IMR-90 (cell line): ENCODE measurements around the gene SLC6A6. TPM values are rescaled to one million over a fixed set of nuclear protein-coding genes. Genes with fewer than 3 reads are reported as not detected.

Experiments used
- ATAC-seq: fragments of 200-7000 bp; cut with Tn5 transposase; 2 replicates; pipeline ENCODE4 v1.9.1; 2020; ENCODE audit warnings: low read depth, mild to moderate bottlenecking, moderate library complexity
- BruUV-seq: library from RNA; stranded (reverse); fragments of 400-500 nt; replicated peaks from 2 replicates; lab custom pipeline; 2021; lab: Mats Ljungman, UMichigan
- CTCF ChIA-PET: fragments of 300-600 bp; formaldehyde crosslinking; extraction: SDS; loops from one replicate; lab custom pipeline; 2021; ENCODE audit warnings: antibody characterized with exemption; lab: Yijun Ruan, JAX
- POLR2A ChIA-PET: fragments of 300-600 bp; sonication (Branson Sonifier 250); formaldehyde crosslinking; loops from one replicate; lab custom pipeline; 2022; ENCODE audit warnings: antibody characterized with exemption; ENCODE audit not compliant: unreplicated experiment; lab: Charles Lee
- DNase-seq: peaks from one replicate; pipeline ENCODE4 v3.0.0; 2013
- H2AFZ ChIP-seq: replicated peaks from 2 replicates; pipeline ENCODE3; 2013; ENCODE audit warnings: low read length, mild to moderate bottlenecking; ENCODE audit not compliant: poor library complexity
- H2AK5ac ChIP-seq: 2 replicates; pipeline ENCODE4 v1.6.1; 2013; ENCODE audit warnings: low read depth, low read length, inconsistent platforms
- H2AK9ac ChIP-seq: replicated peaks from 2 replicates; pipeline ENCODE3; 2013; ENCODE audit warnings: mild to moderate bottlenecking, low read depth, low read length, moderate library complexity; ENCODE audit not compliant: poor library complexity
- H2BK120ac ChIP-seq: 2 replicates; pipeline ENCODE4 v1.6.1; 2013; ENCODE audit warnings: low read depth, low read length, inconsistent platforms
- H2BK15ac ChIP-seq: 3 replicates; pipeline ENCODE4 v1.6.1; 2013; ENCODE audit warnings: low read depth, low read length, inconsistent platforms
- H2BK20ac ChIP-seq: 2 replicates; pipeline ENCODE4 v1.6.1; 2013; ENCODE audit warnings: low read depth, mild to moderate bottlenecking, inconsistent platforms, low read length, moderate library complexity
- H2BK5ac ChIP-seq: 2 replicates; pipeline ENCODE4 v1.6.1; 2013; ENCODE audit warnings: mild to moderate bottlenecking, low read depth, low read length, inconsistent platforms; ENCODE audit not compliant: poor library complexity, severe bottlenecking
- H3K14ac ChIP-seq: replicated peaks from 2 replicates; pipeline ENCODE4 v1.6.1; 2013; ENCODE audit warnings: low read depth, low read length, inconsistent platforms
- H3K18ac ChIP-seq: 2 replicates; pipeline ENCODE4 v1.6.1; 2013; ENCODE audit warnings: low read depth, low read length, control low read depth
- H3K23ac ChIP-seq: 2 replicates; pipeline ENCODE4 v1.6.1; 2013; ENCODE audit warnings: low read depth, low read length, inconsistent platforms
- H3K27ac ChIP-seq: 2 replicates; pipeline ENCODE4 v1.5.1; 2013; ENCODE audit warnings: mild to moderate bottlenecking, control low read depth, low read length; ENCODE audit not compliant: insufficient read depth
- H3K27me3 ChIP-seq: 2 replicates; pipeline ENCODE4 v1.6.1; 2013; ENCODE audit warnings: low read length; ENCODE audit not compliant: control insufficient read depth, insufficient read depth
- H3K36me3 ChIP-seq: 2 replicates; pipeline ENCODE4 v1.6.1; 2013; ENCODE audit warnings: low read length, mixed read lengths; ENCODE audit not compliant: control insufficient read depth, insufficient read depth
- H3K4ac ChIP-seq: 2 replicates; pipeline ENCODE4 v1.6.1; 2013; ENCODE audit warnings: low read depth, low read length, inconsistent platforms
- H3K4me1 ChIP-seq: 2 replicates; pipeline ENCODE4 v1.6.1; 2013; ENCODE audit warnings: low read length, mixed read lengths; ENCODE audit not compliant: control insufficient read depth, insufficient read depth
- H3K4me2 ChIP-seq: 2 replicates; pipeline ENCODE4 v1.6.1; 2013; ENCODE audit warnings: low read depth, mild to moderate bottlenecking, control low read depth, low read length, moderate library complexity
- H3K4me3 ChIP-seq: 2 replicates; pipeline ENCODE4 v1.5.1; 2013; ENCODE audit warnings: low read depth, mild to moderate bottlenecking, control low read depth, low read length, moderate library complexity; ENCODE audit not compliant: insufficient read depth
- H3K56ac ChIP-seq: 2 replicates; pipeline ENCODE4 v1.6.1; 2013; ENCODE audit warnings: low read length, inconsistent platforms; ENCODE audit not compliant: insufficient read depth; ENCODE audit errors: extremely low read depth
- H3K79me1 ChIP-seq, 2 experiments: 2 replicates each; pipeline ENCODE4 v1.6.1; 2013; ENCODE audit warnings: low read length in 2 of 2, inconsistent platforms in 1 of 2, low read depth in 1 of 2
- H3K9ac ChIP-seq: 2 replicates; pipeline ENCODE4 v1.6.1; 2013; ENCODE audit warnings: low read depth, low read length, control low read depth
- H3K9me1 ChIP-seq: 2 replicates; pipeline ENCODE4 v1.6.1; 2013; ENCODE audit warnings: low read length, inconsistent platforms; ENCODE audit not compliant: insufficient read depth
- H3K9me3 ChIP-seq: 2 replicates; pipeline ENCODE4 v1.6.1; 2013; ENCODE audit warnings: low read length; ENCODE audit not compliant: control insufficient read depth, insufficient read depth
- H4K20me1 ChIP-seq: 2 replicates; pipeline ENCODE4 v1.6.1; 2013; ENCODE audit warnings: low read length, inconsistent platforms; ENCODE audit not compliant: insufficient read depth
- H4K5ac ChIP-seq: 2 replicates; pipeline ENCODE4 v1.6.1; 2013; ENCODE audit warnings: mild to moderate bottlenecking, low read depth, low read length, control low read depth
- H4K8ac ChIP-seq, 2 experiments: 2 replicates each; pipeline ENCODE4 v1.6.1; 2013; ENCODE audit warnings: low read depth in 2 of 2, low read length in 2 of 2, control low read depth in 1 of 2, inconsistent platforms in 1 of 2
- H4K91ac ChIP-seq: 2 replicates; pipeline ENCODE4 v1.6.1; 2013; ENCODE audit warnings: low read depth, low read length, inconsistent platforms; ENCODE audit not compliant: insufficient read depth
- MAFK ChIP-seq: IDR thresholded peaks from 2 replicates; pipeline ENCODE4 v1.6.1; 2012; ENCODE audit warnings: low read depth, low read length, improper control_type of control experiment
- POLR2A ChIP-seq: IDR thresholded peaks from 2 replicates; pipeline ENCODE4 v1.6.1; 2012; ENCODE audit warnings: mild to moderate bottlenecking, low read depth, low read length
- RFX5 ChIP-seq: IDR thresholded peaks from 2 replicates; pipeline ENCODE4 v1.8.0; 2012; ENCODE audit warnings: low read depth, mild to moderate bottlenecking, low read length, moderate library complexity
- WGBS, 2 experiments: methylation state at CpG; one replicate each; pipeline versions ENCODE4 v1.1.5 to v1.1.7; 2013; ENCODE audit warnings: missing lambda C conversion rate in 2 of 2; ENCODE audit not compliant: insufficient read length in 1 of 2; ENCODE audit errors: extremely low coverage in 2 of 2; 5-methylcytosine and 5-hydroxymethylcytosine counted together
- dilution Hi-C: fragments of 300-500 bp; cut with HindIII; formaldehyde crosslinking; loops from one replicate; pipeline ENCODE4 v1.14.3; 2018; ENCODE audit warnings: low sequenced_read_pairs; ENCODE audit not compliant: unreplicated experiment
- in situ Hi-C: fragments of 300-500 bp; cut with MboI; formaldehyde crosslinking; loops from 3 replicates; pipeline ENCODE4 v1.14.3; 2019; ENCODE audit warnings: low sequenced_read_pairs, inconsistent platforms, mixed read lengths
- intact Hi-C: fragments of 100-400 bp; cut with micrococcal nuclease; formaldehyde crosslinking; loops from 2 replicates; pipeline ENCODE4 v1.10.0; 2022
- polyA plus RNA-seq, 3 experiments: library from polyadenylated mRNA; depleted of rRNA; stranded (reverse); fragments of >200 nt; gene quantifications; 2 replicates each; pipeline ENCODE4 v1.2.3, GENCODE V29; 2012; ENCODE audit warnings: low replicate concordance in 1 of 3
- total RNA-seq: library from RNA; depleted of rRNA; stranded (reverse); fragments of >200 nt; gene quantifications from 2 replicates; pipeline ENCODE4 v1.2.3, GENCODE V29; 2012

The SLC6A6 gene
- total and polyA plus RNA-seq, 2 of the 4 experiments (the other 2 are of a cell fraction): 29.9 to 39.4 TPM

- no peak for TF ChIP-seq RFX5
- no peak for TF ChIP-seq POLR2A
- no peak for TF ChIP-seq MAFK
- in situ Hi-C loops: no loop called here
Observed at GRCh38 chr3:14386254-14386653, 16.2 kb upstream of the SLC6A6 start.

More at GRCh38 chr3:14386254-14386653, 16.2 kb upstream of the SLC6A6 start:
- Histone ChIP-seq H4K20me1 (no peaks in the 10 kb centered on the region), H2BK5ac (no peak overlapping the region), H3K79me1 (no peaks in the 10 kb centered on the region), H3K4me1 (peaks cover 2% of the 10 kb centered on the region), H2AK5ac (no peak overlapping the region), H2BK15ac (no peak overlapping the region), H4K5ac (no peak overlapping the region), H3K18ac (no peak overlapping the region), H3K9me1 (0 out of 2 replicates have a peak, but pooled peaks cover 2% of the 10 kb centered on the region), H2BK20ac (no peak overlapping the region), H3K56ac (no peak overlapping the region), H3K27me3 (peaks cover 18% of the 10 kb centered on the region; the same call in 1 of the 2 replicates), H3K14ac (no peak overlapping the region), H2BK120ac (no peak overlapping the region), H3K9me3 (no peaks in the 10 kb centered on the region), H3K27ac (no peak overlapping the region), H4K8ac (no peak overlapping the region), H3K36me3 (no peaks in the 10 kb centered on the region), H3K9ac (no peak overlapping the region), H2AK9ac (no peak overlapping the region), H2AFZ (no peak overlapping the region), H3K4me3 (no peak overlapping the region), H4K91ac (no peak overlapping the region), H3K4me2 (no peak overlapping the region), H3K4ac (no peak overlapping the region), H3K23ac (no peak overlapping the region)
- WGBS, 2 experiments: 79% methylated on average over 6 of the region's 9 CpGs; no CpG with 5 or more reads in 1 of the 2 experiments
- DNase-seq (no peak), ATAC-seq (no peak)
- intact Hi-C loops (no loop called here), dilution Hi-C loops (no loop called here)
- no TSS peak for BruUV-seq
- CTCF ChIA-PET: no interaction called here
- POLR2A ChIA-PET: no interaction called here
